Liver (tissue), 9 donors: Measurements from ENCODE around the gene DIP2C. TPM values are rescaled to one million over a fixed set of nuclear protein-coding genes. Genes with fewer than 3 reads are reported as not detected.
"Not testable (repeated sequence)": the region's sequence is repeated elsewhere in the genome, so short reads cannot be mapped to it uniquely, and the experiment has no call there.

Source experiments
- DNase-seq: peaks from one replicate; pipeline ENCODE4 v3.0.0-alpha.2; 2017; ENCODE audit warnings: low spot score
- H3K27ac ChIP-seq, 2 donors: one replicate each; pipeline ENCODE4 v1.7.0; 2013; ENCODE audit warnings: inconsistent platforms in 2 of 2, low read length in 2 of 2, control low read depth in 1 of 2, low read depth in 1 of 2, mild to moderate bottlenecking in 1 of 2
- H3K27me3 ChIP-seq, 4 donors: one replicate each; pipeline versions ENCODE4 v1.6.1 to v1.7.0; 2013; ENCODE audit warnings: low read length in 3 of 4, inconsistent platforms in 1 of 4, mild to moderate bottlenecking in 1 of 4, moderate library complexity in 1 of 4; ENCODE audit not compliant: control insufficient read depth in 4 of 4, insufficient read depth in 4 of 4
- H3K36me3 ChIP-seq, 4 donors: one replicate each; pipeline versions ENCODE4 v1.6.1 to v1.7.0; 2013; ENCODE audit warnings: low read length in 3 of 4, mild to moderate bottlenecking in 3 of 4, low read depth in 1 of 4, moderate library complexity in 1 of 4; ENCODE audit not compliant: control insufficient read depth in 4 of 4, insufficient read depth in 3 of 4
- H3K4me1 ChIP-seq, 4 donors: one replicate each; pipeline versions ENCODE4 v1.6.1 to v1.7.0; 2013; ENCODE audit warnings: low read length in 3 of 4, mild to moderate bottlenecking in 3 of 4, moderate library complexity in 1 of 4; ENCODE audit not compliant: control insufficient read depth in 4 of 4, insufficient read depth in 4 of 4
- H3K4me3 ChIP-seq, 3 donors: one replicate each; pipeline versions ENCODE4 v1.6.1 to v1.7.0; 2013; ENCODE audit warnings: low read length in 3 of 3, control low read depth in 1 of 3, low read depth in 1 of 3, mild to moderate bottlenecking in 1 of 3
- H3K9ac ChIP-seq, 2 donors: one replicate each; pipeline ENCODE4 v1.7.0; 2013; ENCODE audit warnings: low read length in 2 of 2, mild to moderate bottlenecking in 2 of 2, moderate library complexity in 2 of 2, control low read depth in 1 of 2, low read depth in 1 of 2
- H3K9me3 ChIP-seq, 4 donors: one replicate each; pipeline versions ENCODE4 v1.6.1 to v1.7.0; 2013; ENCODE audit warnings: low read length in 3 of 4; ENCODE audit not compliant: control insufficient read depth in 4 of 4
- EGR1 ChIP-seq, 2 donors: IDR thresholded peaks; 2 replicates each; pipeline ENCODE4 v1.6.1; 2016 to 2018; ENCODE audit warnings: antibody characterized with exemption in 2 of 2, low read depth in 2 of 2
- FOXA1 ChIP-seq: IDR thresholded peaks from 2 replicates; pipeline ENCODE4 v1.6.1; 2016; ENCODE audit warnings: antibody characterized with exemption
- FOXA2 ChIP-seq: IDR thresholded peaks from 2 replicates; pipeline ENCODE4 v1.6.1; 2016; ENCODE audit warnings: antibody characterized with exemption
- HNF4A ChIP-seq, 2 donors: conservative IDR thresholded peaks; 2 replicates each; pipeline ENCODE4 v1.6.1; 2016; ENCODE audit warnings: antibody characterized with exemption in 2 of 2, mild to moderate bottlenecking in 2 of 2
- HNF4G ChIP-seq: IDR thresholded peaks from 2 replicates; pipeline ENCODE4 v1.6.1; 2016; ENCODE audit warnings: antibody characterized with exemption
- JUND ChIP-seq, 2 donors: IDR thresholded peaks; 2 replicates each; pipeline ENCODE4 v1.6.1; 2016; ENCODE audit warnings: antibody characterized with exemption in 2 of 2
- NR2F2 ChIP-seq: IDR thresholded peaks from 2 replicates; pipeline ENCODE4 v1.6.1; 2016; ENCODE audit warnings: antibody characterized with exemption
- RAD21 ChIP-seq, 2 donors: IDR thresholded peaks; 2 replicates each; pipeline ENCODE4 v1.6.1; 2016; ENCODE audit warnings: antibody characterized with exemption in 2 of 2, mild to moderate bottlenecking in 2 of 2
- RXRA ChIP-seq, 2 donors: IDR thresholded peaks; 2 replicates each; pipeline ENCODE4 v1.6.1; 2017 to 2018; ENCODE audit warnings: antibody characterized with exemption in 2 of 2, mild to moderate bottlenecking in 1 of 2
- SP1 ChIP-seq: IDR thresholded peaks from 2 replicates; pipeline ENCODE4 v1.6.1; 2018; ENCODE audit warnings: antibody characterized with exemption, mild to moderate bottlenecking
- WGBS: extraction: QIAGEN DNeasy Blood & Tissue Kit; methylation state at CpG from one replicate; pipeline ENCODE4 v1.1.7; 2013; 5-methylcytosine and 5-hydroxymethylcytosine counted together
- polyA plus RNA-seq, 2 donors: library from polyadenylated mRNA; stranded (reverse) in 1 of 2; unstranded in 1 of 2; fragments of 200-250 nt in 1 of 2; fragments of >200 nt in 1 of 2; fragmentation: Nextera tagmentation in 1 of 2; extraction: Ambion mirVana in 1 of 2; gene quantifications; one replicate each; pipeline versions ENCODE4 v1.2.1 to v1.2.3, GENCODE V29; 2013 to 2015
- total RNA-seq, 2 donors: library from RNA; depleted of rRNA; stranded (reverse); fragments of >200 nt; gene quantifications; one replicate each; pipeline ENCODE4 v1.2.3, GENCODE V29; 2014
- TF ChIP-seq, protein P1 (sequence below): fragments of 150-350 bp; IDR thresholded peaks from 2 replicates; pipeline ENCODE4 v1.5.1; 2017; ENCODE audit warnings: improper control_type of control experiment, low read depth, low read length; ENCODE audit not compliant: missing input control
- TF ChIP-seq, protein P2 (sequence below): IDR thresholded peaks from 2 replicates; pipeline ENCODE4 v1.6.1; 2016; ENCODE audit warnings: antibody characterized with exemption
- TF ChIP-seq, protein P3 (sequence below): IDR thresholded peaks from 2 replicates; pipeline ENCODE4 v1.6.1; 2016; ENCODE audit warnings: antibody characterized with exemption
- TF ChIP-seq, protein P4 (sequence below): IDR thresholded peaks from 2 replicates; pipeline ENCODE4 v1.6.1; 2016; ENCODE audit warnings: antibody characterized with exemption
- TF ChIP-seq, protein P5 (sequence below): IDR thresholded peaks from 2 replicates; pipeline ENCODE4 v1.6.1; 2016; ENCODE audit warnings: antibody characterized with exemption, mild to moderate bottlenecking
- donor health status: healthy.
- donor health status: healthy.
- donor health status: healthy.
- donor health status: healthy.
- donor health status: healthy.

Gene DIP2C
- total and polyA plus RNA-seq, 4 donors, result 4.2 to 12.2 (median 5.7) TPM

DNA sequence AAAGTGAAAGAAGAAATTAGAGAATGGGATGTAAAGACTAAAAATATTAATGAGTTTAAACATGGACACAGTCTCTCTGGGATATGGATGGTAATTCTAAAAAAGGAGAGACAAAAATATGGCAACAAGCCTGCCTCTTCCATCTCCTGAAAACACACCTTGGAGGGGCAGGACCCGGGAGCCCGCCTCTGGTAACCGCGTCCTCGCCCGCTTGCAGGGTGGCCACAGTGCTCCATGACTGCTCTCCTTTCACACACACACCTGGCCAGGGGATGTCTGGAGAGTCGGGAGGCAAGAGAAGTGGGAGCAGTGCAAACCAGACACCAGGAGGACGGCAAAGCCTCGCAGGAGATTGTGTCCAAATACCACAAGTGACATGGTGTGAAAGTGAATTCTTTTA, 387.9 kb downstream of the DIP2C start:
- DNase-seq, result no peak
- WGBS, result 98% methylated on average over 9 of the region's 9 CpGs

DNA sequence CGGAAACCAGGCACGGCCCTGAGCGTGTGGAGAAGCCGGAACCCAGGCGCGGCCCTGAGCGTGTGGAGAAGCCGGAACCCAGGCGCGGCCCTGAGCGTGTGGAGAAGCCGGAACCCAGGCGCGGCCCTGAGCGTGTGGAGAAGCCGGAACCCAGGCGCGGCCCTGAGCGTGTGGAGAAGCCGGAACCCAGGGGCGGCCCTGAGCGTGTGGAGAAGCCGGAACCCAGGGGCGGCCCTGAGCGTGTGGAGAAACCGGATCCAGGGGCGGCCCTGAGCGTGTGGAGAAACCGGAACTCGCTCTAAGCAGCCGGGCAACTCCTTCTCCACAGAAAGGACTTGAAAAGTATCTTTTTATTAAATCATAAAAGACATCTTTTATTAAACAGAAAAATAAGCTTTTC, 388.9 kb downstream of the DIP2C start:
- not testable (repeated sequence) for H3K4me1 ChIP-seq, H3K27me3 ChIP-seq, H3K9me3 ChIP-seq, H3K36me3 ChIP-seq, DNase-seq, H3K4me3 ChIP-seq, H3K27ac ChIP-seq, H3K9ac ChIP-seq
- 99% methylated on average over 30 of the region's 31 CpGs for WGBS

More for the DNA sequence above, 387.9 kb downstream of the DIP2C start:
- Histone ChIP-seq H3K27me3 (no peaks in the 10 kb centered on the region), H3K4me1 (peaks cover 0 to 6% (median 5%) of the 10 kb centered on the region in 4 donors), H3K27ac (no peak overlapping the region), H3K9me3 (no peaks in the 10 kb centered on the region), H3K36me3 (peaks cover 0 to 7% (median under 1%) of the 10 kb centered on the region in 4 donors), H3K9ac (no peak overlapping the region), H3K4me3 (no peak overlapping the region)
- TF ChIP-seq FOXA1 (no peak), RAD21 (IDR thresholded peaks at IDR 0.05) (no peak), RXRA (IDR thresholded peaks at IDR 0.05) (no peak), HNF4G (no peak), SP1 (no peak), EGR1 (IDR thresholded peaks at IDR 0.05; ENCODE audit: low read depth in 2 of 2) (no peak), NR2F2 (no peak)
- TF ChIP-seq, protein P1, sequence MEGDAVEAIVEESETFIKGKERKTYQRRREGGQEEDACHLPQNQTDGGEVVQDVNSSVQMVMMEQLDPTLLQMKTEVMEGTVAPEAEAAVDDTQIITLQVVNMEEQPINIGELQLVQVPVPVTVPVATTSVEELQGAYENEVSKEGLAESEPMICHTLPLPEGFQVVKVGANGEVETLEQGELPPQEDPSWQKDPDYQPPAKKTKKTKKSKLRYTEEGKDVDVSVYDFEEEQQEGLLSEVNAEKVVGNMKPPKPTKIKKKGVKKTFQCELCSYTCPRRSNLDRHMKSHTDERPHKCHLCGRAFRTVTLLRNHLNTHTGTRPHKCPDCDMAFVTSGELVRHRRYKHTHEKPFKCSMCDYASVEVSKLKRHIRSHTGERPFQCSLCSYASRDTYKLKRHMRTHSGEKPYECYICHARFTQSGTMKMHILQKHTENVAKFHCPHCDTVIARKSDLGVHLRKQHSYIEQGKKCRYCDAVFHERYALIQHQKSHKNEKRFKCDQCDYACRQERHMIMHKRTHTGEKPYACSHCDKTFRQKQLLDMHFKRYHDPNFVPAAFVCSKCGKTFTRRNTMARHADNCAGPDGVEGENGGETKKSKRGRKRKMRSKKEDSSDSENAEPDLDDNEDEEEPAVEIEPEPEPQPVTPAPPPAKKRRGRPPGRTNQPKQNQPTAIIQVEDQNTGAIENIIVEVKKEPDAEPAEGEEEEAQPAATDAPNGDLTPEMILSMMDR, result no peak
- TF ChIP-seq, protein P2, sequence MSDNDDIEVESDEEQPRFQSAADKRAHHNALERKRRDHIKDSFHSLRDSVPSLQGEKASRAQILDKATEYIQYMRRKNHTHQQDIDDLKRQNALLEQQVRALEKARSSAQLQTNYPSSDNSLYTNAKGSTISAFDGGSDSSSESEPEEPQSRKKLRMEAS, result no peak
- TF ChIP-seq, protein P3, sequence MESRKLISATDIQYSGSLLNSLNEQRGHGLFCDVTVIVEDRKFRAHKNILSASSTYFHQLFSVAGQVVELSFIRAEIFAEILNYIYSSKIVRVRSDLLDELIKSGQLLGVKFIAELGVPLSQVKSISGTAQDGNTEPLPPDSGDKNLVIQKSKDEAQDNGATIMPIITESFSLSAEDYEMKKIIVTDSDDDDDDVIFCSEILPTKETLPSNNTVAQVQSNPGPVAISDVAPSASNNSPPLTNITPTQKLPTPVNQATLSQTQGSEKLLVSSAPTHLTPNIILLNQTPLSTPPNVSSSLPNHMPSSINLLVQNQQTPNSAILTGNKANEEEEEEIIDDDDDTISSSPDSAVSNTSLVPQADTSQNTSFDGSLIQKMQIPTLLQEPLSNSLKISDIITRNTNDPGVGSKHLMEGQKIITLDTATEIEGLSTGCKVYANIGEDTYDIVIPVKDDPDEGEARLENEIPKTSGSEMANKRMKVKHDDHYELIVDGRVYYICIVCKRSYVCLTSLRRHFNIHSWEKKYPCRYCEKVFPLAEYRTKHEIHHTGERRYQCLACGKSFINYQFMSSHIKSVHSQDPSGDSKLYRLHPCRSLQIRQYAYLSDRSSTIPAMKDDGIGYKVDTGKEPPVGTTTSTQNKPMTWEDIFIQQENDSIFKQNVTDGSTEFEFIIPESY, result no peak
- TF ChIP-seq, protein P4, sequence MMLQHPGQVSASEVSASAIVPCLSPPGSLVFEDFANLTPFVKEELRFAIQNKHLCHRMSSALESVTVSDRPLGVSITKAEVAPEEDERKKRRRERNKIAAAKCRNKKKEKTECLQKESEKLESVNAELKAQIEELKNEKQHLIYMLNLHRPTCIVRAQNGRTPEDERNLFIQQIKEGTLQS, result no peak

DNA sequence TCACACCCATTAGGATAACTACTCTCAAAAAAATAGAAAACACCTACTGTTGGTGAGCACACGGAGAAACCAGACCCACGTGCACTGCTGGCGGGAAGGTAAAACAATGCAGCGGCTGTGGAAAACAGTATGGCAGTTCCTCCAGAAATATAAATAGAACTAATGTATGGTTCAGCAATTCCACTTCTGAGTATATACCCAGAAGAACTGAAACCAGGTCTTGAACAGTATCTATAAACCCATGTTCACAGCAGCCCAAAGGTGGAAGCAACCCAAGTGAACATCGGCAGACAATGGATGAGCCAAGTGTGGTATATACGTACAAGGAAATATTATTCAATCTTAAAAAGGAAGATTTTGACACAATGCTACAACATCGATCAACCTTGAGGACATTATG, 389.5 kb downstream of the DIP2C start:
- H3K27me3 ChIP-seq, result no peaks in the 10 kb centered on the region
- WGBS, result 98% methylated on average over 7 of the region's 7 CpGs
- no peak for DNase-seq
- H3K4me1 ChIP-seq, result no peaks in the 10 kb centered on the region
- H3K4me3 ChIP-seq, result no peak overlapping the region
- H3K27ac ChIP-seq, result no peak overlapping the region
- no peaks in the 10 kb centered on the region for H3K9me3 ChIP-seq
- H3K36me3 ChIP-seq, result peaks cover 0 to 7% (median under 1%) of the 10 kb centered on the region in 4 donors
- H3K9ac ChIP-seq, result no peak overlapping the region
- TF ChIP-seq FOXA1 (no peak), FOXA2 (no peak), HNF4A (conservative IDR thresholded peaks at IDR 0.05) (no peak), RXRA (IDR thresholded peaks at IDR 0.05) (no peak), JUND (IDR thresholded peaks at IDR 0.05) (no peak), HNF4G (no peak), EGR1 (IDR thresholded peaks at IDR 0.05; ENCODE audit: low read depth in 2 of 2) (no peak)
- TF ChIP-seq, protein P2, result no peak
- TF ChIP-seq, protein P1, result no peak
- TF ChIP-seq, protein P4, result no peak
- TF ChIP-seq, protein P5, sequence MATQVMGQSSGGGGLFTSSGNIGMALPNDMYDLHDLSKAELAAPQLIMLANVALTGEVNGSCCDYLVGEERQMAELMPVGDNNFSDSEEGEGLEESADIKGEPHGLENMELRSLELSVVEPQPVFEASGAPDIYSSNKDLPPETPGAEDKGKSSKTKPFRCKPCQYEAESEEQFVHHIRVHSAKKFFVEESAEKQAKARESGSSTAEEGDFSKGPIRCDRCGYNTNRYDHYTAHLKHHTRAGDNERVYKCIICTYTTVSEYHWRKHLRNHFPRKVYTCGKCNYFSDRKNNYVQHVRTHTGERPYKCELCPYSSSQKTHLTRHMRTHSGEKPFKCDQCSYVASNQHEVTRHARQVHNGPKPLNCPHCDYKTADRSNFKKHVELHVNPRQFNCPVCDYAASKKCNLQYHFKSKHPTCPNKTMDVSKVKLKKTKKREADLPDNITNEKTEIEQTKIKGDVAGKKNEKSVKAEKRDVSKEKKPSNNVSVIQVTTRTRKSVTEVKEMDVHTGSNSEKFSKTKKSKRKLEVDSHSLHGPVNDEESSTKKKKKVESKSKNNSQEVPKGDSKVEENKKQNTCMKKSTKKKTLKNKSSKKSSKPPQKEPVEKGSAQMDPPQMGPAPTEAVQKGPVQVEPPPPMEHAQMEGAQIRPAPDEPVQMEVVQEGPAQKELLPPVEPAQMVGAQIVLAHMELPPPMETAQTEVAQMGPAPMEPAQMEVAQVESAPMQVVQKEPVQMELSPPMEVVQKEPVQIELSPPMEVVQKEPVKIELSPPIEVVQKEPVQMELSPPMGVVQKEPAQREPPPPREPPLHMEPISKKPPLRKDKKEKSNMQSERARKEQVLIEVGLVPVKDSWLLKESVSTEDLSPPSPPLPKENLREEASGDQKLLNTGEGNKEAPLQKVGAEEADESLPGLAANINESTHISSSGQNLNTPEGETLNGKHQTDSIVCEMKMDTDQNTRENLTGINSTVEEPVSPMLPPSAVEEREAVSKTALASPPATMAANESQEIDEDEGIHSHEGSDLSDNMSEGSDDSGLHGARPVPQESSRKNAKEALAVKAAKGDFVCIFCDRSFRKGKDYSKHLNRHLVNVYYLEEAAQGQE, result no peak
